Germinal center (tissue), 1 donor: ENCODE measurements around the gene GLRA2.
"Not testable (repeated sequence)": the region's sequence is repeated elsewhere in the genome, so short reads cannot be mapped to it uniquely, and the experiment has no call there.

Source experiments
- DNase-seq: peaks from one replicate; pipeline ENCODE4 v3.0.0; 2012; ENCODE audit warnings: mixed read lengths, low spot score

GLRA2 gene

GRCh38 chrX:14591976-14592375, 62.6 kb downstream of the GLRA2 start:
- no peak for DNase-seq

- no peak for DNase-seq
Observed at GRCh38 chrX:14594521-14594920, 65.2 kb downstream of the GLRA2 start.

- DNase-seq, result no peak
Observed at GRCh38 chrX:14598330-14598729, 69.0 kb downstream of the GLRA2 start.

GRCh38 chrX:14607446-14607985, 78.2 kb downstream of the GLRA2 start:
- DNase-seq, result no peak

GRCh38 chrX:14612450-14612849, 83.1 kb downstream of the GLRA2 start:
- DNase-seq, result not testable (repeated sequence)

GRCh38 chrX:14616301-14616700, 87.0 kb downstream of the GLRA2 start:
- no peak for DNase-seq

GRCh38 chrX:14616836-14617235, 87.5 kb downstream of the GLRA2 start:
- no peak for DNase-seq

- DNase-seq, result no peak
Observed at GRCh38 chrX:14618177-14618965, 89.0 kb downstream of the GLRA2 start.

- no peak for DNase-seq
Observed at GRCh38 chrX:14630733-14631132, 101.4 kb downstream of the GLRA2 start.

GRCh38 chrX:14641681-14642655, 112.6 kb downstream of the GLRA2 start:
- no peak for DNase-seq

- no peak for DNase-seq
Observed at GRCh38 chrX:14660970-14661369, 131.6 kb downstream of the GLRA2 start.

GRCh38 chrX:14670819-14671218, 141.5 kb downstream of the GLRA2 start:
- peak; percentile 8 for DNase-seq

- DNase-seq, result no peak
Observed at GRCh38 chrX:14672611-14673172, 143.4 kb downstream of the GLRA2 start.

GRCh38 chrX:14673236-14673635, 143.9 kb downstream of the GLRA2 start:
- DNase-seq, result no peak

- DNase-seq, result peak; percentile 5
Observed at GRCh38 chrX:14673764-14674163, 144.4 kb downstream of the GLRA2 start.

- DNase-seq, result no peak
Observed at GRCh38 chrX:14675500-14675899, 146.2 kb downstream of the GLRA2 start.

GRCh38 chrX:14676431-14676830, 147.1 kb downstream of the GLRA2 start:
- DNase-seq, result no peak

GRCh38 chrX:14688331-14688730, 159.0 kb downstream of the GLRA2 start:
- not testable (repeated sequence) for DNase-seq

- no peak for DNase-seq
Observed at GRCh38 chrX:14690553-14690952, 161.2 kb downstream of the GLRA2 start.

GRCh38 chrX:14694611-14695010, 165.3 kb downstream of the GLRA2 start:
- DNase-seq, result no peak

GRCh38 chrX:14697451-14697850, 168.1 kb downstream of the GLRA2 start:
- DNase-seq, result peak; percentile 4

GRCh38 chrX:14698790-14699189, 169.5 kb downstream of the GLRA2 start:
- no peak for DNase-seq
